HFFc6 (cell line): ENCODE results near the gene SURF2. TPM values are rescaled to one million over a fixed set of nuclear protein-coding genes. Genes with fewer than 3 reads are reported as not detected.
A peak's percentile ranks its signal among the peaks of the same experiment; 100 is the strongest.
"Not testable (repeated sequence)": the region's sequence is repeated elsewhere in the genome, so short reads cannot be mapped to it uniquely, and the experiment has no call there.

ENCODE experiments used
- DNase-seq: peaks from one replicate; pipeline ENCODE4 v3.0.0-alpha.2; 2018
- H3K27ac Mint-ChIP-seq: 2 replicates; pipeline ENCODE4 v1.8.0; 2020; ENCODE audit warnings: mild to moderate bottlenecking, mixed read lengths
- H3K27me3 Mint-ChIP-seq: 2 replicates; pipeline ENCODE4 v1.8.0; 2021; ENCODE audit warnings: mild to moderate bottlenecking, moderate library complexity, mixed read lengths; ENCODE audit not compliant: insufficient read depth
- H3K36me3 Mint-ChIP-seq: 2 replicates; pipeline ENCODE4 v1.8.0; 2021; ENCODE audit warnings: low read depth, mixed read lengths
- H3K4me1 Mint-ChIP-seq: 2 replicates; pipeline ENCODE4 v1.8.0; 2020; ENCODE audit warnings: low read depth, mixed read lengths
- H3K4me3 Mint-ChIP-seq: 2 replicates; pipeline ENCODE4 v1.8.0; 2020; ENCODE audit warnings: mild to moderate bottlenecking, moderate library complexity, mixed read lengths
- H3K9me3 Mint-ChIP-seq: 2 replicates; pipeline ENCODE4 v1.8.0; 2020; ENCODE audit warnings: mild to moderate bottlenecking, mixed read lengths
- total RNA-seq, 6 experiments: library from RNA; stranded (reverse); fragmentation: NEBNext Ultra II Directional; extraction: Animal tissue kit (Norgen Biotek cat#: 25700); gene quantifications; 2 replicates in 1 of 6; 3 replicates in 5 of 6; pipeline ENCODE4 v1.2.3, GENCODE V29; 2021
- TF ChIP-seq, protein P1 (sequence below): fragments of 200-600 bp; sonication (generic); IDR thresholded peaks from 2 replicates; pipeline ENCODE4 v1.5.0; 2021; ENCODE audit warnings: antibody characterized with exemption, mild to moderate bottlenecking

Gene SURF2
- total RNA-seq, 6 experiments from 2014 or later: 16.6 to 20.9 (median 18.2) TPM

DNA sequence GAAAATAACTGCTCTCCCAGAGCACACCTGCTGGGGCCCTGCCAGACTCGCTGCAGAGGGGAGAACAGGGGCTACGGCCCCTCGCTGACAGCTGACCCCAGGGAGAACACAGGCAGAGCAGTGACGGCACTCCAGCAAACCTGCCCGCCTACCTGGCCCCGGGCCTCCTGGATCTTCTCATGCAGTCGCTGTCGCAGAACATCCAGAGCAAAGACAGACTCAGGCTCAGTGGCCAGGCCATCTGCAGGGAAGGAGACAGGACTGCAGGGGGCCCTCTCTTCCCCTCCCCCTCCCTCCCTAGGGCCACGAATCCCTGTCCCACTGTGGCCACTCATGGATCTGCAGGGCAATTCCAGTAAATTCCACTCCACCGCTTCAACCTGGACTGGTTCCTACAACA is 22.8 kb upstream of the SURF2 start:
- Mint-ChIP-seq H3K4me3 (no peak overlapping the region; the same call in 1 of the 2 replicates), H3K9me3 (no peaks in the 10 kb centered on the region), H3K4me1 (peaks cover 7% of the 10 kb centered on the region), H3K36me3 (peaks cover 31% of the 10 kb centered on the region), H3K27me3 (peaks cover 4% of the 10 kb centered on the region; the same call in 1 of the 2 replicates), H3K27ac (no peak overlapping the region)
- DNase-seq: no peak
- TF ChIP-seq, protein P1, sequence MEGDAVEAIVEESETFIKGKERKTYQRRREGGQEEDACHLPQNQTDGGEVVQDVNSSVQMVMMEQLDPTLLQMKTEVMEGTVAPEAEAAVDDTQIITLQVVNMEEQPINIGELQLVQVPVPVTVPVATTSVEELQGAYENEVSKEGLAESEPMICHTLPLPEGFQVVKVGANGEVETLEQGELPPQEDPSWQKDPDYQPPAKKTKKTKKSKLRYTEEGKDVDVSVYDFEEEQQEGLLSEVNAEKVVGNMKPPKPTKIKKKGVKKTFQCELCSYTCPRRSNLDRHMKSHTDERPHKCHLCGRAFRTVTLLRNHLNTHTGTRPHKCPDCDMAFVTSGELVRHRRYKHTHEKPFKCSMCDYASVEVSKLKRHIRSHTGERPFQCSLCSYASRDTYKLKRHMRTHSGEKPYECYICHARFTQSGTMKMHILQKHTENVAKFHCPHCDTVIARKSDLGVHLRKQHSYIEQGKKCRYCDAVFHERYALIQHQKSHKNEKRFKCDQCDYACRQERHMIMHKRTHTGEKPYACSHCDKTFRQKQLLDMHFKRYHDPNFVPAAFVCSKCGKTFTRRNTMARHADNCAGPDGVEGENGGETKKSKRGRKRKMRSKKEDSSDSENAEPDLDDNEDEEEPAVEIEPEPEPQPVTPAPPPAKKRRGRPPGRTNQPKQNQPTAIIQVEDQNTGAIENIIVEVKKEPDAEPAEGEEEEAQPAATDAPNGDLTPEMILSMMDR: peak; percentile 48

DNA sequence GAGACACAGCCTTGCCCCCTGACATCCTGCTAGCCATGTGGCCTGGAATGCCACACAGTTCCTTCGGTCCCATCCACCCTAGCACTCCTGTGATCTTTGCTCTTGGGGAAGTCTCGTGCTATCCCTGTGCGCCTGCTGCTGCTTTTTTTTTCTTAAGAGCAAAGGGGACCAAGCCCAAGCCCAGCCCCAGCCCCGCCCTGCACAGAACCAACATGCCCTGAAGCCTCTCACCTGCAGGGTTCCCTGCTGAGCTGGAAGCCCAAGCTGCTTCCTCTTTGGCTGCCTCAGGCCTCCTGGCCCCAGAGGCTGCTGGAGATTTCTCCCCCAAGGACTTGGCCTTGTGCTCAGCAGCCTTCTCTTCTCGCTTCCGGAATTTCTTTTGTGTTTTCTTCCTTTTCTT is 22.2 kb upstream of the SURF2 start:
- Mint-ChIP-seq H3K4me3 (peak overlapping the region; percentile 99; the same call in 1 of the 2 replicates), H3K36me3 (peaks cover 32% of the 10 kb centered on the region), H3K27ac (no peak overlapping the region), H3K27me3 (peaks cover 4% of the 10 kb centered on the region; the same call in 1 of the 2 replicates), H3K9me3 (no peaks in the 10 kb centered on the region), H3K4me1 (peaks cover 7% of the 10 kb centered on the region)
- DNase-seq: no peak
- TF ChIP-seq, protein P1: no peak

DNA sequence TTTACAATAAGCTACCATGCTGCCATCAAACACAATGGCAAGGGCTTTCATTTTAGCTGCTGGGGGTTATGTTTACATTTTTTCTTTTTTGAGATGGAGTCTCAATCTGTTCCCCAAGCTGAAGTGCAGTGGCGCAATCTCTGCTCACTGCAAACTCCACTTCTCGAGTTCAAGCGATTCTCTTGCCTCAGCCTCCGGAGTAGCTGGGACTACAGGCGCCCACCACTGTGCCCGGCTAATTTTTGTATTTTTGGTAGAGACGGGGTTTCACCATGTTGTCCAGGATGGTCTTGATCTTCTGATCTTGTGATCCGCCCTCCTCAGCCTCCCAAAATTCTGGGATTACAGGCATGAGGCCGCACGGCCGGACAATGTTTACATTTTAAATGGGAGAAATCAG is 21.5 kb upstream of the SURF2 start:
- H3K9me3 Mint-ChIP-seq, H3K4me1 Mint-ChIP-seq, H3K27me3 Mint-ChIP-seq, DNase-seq: not testable (repeated sequence)
- H3K27ac Mint-ChIP-seq: peak overlapping the region; percentile 92; the same call in 1 of the 2 replicates
- H3K36me3 Mint-ChIP-seq: peaks cover 34% of the 10 kb centered on the region
- H3K4me3 Mint-ChIP-seq: peak overlapping the region; percentile 99

DNA sequence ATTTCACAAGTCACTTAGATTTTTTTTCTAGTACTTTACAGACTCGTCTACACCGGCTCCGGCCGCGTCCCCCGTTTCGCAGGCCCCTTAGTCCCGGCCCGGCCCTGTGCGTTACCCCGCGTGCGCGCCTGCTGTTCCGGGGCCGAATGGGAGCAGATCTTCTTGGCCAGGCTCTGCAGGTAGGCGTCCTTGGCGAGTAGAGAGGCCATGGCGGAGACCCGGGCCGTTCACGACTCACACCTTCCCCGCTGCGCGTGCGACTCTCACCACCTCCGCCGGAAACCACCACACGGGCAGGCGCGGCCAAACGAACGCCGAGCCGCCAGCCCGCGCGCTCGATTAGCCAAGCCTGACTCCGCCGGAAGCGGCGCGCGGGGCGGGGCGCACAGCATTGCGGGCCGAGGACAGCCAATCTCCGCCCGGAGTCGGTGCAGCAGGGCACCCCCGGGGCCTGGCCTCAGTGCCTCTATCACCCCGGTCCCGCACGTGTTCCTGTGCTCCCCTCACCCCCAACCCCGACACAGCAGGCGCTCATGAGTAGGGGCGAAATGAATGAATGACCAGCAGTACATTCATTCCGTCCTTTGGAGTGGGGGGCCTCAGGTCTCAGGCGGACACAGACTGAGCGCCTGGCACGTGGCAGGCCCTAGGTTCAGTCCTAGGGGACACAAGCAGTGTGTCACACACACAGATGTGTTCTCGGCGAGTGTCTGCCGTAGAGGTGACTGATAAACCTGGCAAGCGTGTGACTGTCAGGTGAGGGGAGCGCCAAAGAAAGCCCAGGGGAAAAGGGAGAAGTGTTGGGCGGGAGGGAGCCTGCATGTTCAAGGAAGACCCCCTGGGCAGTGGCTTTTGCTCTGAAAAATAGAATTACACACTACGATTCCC is 20.2 kb upstream of the SURF2 start, which contains the start of gene SURF6:
Gene SURF6 (minus strand): TSS at position 265 of the 888 bp plus-strand sequence. CDS start 56 bp downstream, at position 209.
- Mint-ChIP-seq H3K36me3 (peaks cover 27% of the 10 kb centered on the region), H3K27ac (peak within 1 kb of the TSS; percentile 92), H3K27me3 (peaks cover 4% of the 10 kb centered on the region; the same call in 1 of the 2 replicates), H3K4me1 (peaks cover 7% of the 10 kb centered on the region), H3K9me3 (no peaks in the 10 kb centered on the region), H3K4me3 (peak within 1 kb of the TSS; percentile 99)
- DNase-seq: peak; percentile 82
- TF ChIP-seq, protein P1: no peak

DNA sequence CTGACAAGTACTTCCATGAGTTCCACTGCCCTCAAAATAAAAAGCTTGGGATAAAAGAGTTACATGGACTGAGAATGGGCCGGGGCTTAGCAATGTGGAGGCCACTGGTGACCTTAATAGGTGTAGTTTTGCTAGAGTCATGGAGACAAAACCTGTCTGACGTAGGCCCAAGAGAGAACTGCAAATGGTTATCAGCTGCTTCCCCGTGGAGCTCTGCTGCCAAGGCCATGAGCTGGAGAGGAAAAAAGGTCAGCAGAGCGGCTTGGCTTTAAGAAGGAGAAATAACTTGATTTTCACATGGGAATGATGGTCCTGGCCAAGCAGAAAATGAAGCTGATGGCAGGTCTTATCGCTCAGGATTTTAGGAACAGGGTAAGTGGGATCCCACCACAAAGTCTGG is 16.7 kb upstream of the SURF2 start:
- no peak for DNase-seq
- no peaks in the 10 kb centered on the region for H3K9me3 Mint-ChIP-seq
- no peak overlapping the region for H3K4me3 Mint-ChIP-seq
- H3K4me1 Mint-ChIP-seq: peaks cover 7% of the 10 kb centered on the region
- TF ChIP-seq, protein P1: no peak
- peaks cover 19% of the 10 kb centered on the region for H3K36me3 Mint-ChIP-seq
- H3K27ac Mint-ChIP-seq: no peak overlapping the region
- H3K27me3 Mint-ChIP-seq: peaks cover 3% of the 10 kb centered on the region; the same call in 1 of the 2 replicates

DNA sequence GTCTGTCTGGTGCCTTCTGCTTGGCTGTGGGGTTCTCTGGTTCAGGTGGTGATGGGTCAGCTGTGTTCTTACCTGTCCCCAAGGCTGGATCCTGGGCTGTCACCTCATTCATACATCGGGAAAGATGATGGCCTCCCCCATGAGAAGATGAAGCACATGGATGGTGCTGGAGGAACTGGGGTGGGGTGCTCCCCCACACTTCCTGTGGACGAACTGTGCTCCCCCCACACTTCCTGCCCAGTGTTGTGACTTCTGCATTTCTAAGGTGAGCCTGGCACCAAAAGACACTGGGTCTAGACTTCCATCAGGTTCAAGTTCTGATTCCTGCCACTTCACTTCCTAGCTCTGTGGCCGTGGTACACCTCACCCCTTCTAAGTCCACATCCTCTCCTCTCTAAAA is 16.1 kb upstream of the SURF2 start:
- Mint-ChIP-seq H3K27ac (no peak overlapping the region), H3K27me3 (peaks cover 3% of the 10 kb centered on the region; the same call in 1 of the 2 replicates), H3K4me3 (no peak overlapping the region), H3K9me3 (no peaks in the 10 kb centered on the region), H3K36me3 (peaks cover 14% of the 10 kb centered on the region), H3K4me1 (peaks cover 2% of the 10 kb centered on the region)
- DNase-seq: no peak
- TF ChIP-seq, protein P1: no peak
